Measurements from ENCODE around the gene MAP3K7CL.

MAP3K7CL gene

DNA sequence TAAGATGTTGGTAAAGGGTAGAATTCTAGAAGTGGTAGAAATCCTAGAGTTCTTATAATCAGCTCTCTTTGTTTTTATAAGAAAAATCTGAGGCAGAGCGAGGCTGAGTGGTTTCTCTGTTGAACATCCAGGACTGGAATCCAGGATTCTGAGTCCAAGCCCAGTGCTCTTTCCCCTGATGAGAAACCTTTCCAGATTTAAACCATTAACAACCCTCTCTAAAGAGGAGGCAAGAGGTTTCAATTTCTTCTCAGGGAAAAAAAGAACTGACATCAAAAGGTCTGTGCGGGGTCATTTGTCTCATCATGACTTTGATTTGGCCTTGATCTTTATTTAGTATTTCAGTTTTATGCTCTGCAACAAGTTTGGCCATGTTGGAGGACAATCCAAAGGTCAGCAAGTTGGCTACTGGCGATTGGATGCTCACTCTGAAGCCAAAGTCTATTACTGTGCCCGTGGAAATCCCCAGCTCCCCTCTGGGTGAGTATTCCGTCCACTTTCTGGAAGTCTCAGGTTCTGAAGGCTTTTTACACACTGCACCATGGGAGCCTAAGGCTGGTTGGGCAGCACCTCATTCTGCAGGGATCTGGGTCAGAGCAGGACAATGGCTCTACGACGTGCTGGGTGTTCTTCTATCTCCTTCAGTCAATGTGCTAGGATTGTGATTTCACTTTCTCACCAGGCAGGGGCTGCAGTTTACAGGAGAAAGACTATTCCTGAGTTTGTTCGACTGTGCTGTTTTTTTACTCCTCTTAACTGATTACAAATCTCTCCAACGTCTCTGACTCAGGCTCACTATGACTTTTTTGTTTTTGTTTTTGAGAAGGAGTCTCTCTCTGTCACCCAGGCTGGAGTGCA is 38.1 kb upstream of the MAP3K7CL start:
- DNase-seq (ENCODE audit: low read depth): peak; percentile 20
- no peak for TF ChIP-seq CTCF (conservative IDR thresholded peaks at IDR 0.05; ENCODE audit: low read length)
- no peak overlapping the region for H3K4me3 ChIP-seq (ENCODE audit: low read length)

DNA sequence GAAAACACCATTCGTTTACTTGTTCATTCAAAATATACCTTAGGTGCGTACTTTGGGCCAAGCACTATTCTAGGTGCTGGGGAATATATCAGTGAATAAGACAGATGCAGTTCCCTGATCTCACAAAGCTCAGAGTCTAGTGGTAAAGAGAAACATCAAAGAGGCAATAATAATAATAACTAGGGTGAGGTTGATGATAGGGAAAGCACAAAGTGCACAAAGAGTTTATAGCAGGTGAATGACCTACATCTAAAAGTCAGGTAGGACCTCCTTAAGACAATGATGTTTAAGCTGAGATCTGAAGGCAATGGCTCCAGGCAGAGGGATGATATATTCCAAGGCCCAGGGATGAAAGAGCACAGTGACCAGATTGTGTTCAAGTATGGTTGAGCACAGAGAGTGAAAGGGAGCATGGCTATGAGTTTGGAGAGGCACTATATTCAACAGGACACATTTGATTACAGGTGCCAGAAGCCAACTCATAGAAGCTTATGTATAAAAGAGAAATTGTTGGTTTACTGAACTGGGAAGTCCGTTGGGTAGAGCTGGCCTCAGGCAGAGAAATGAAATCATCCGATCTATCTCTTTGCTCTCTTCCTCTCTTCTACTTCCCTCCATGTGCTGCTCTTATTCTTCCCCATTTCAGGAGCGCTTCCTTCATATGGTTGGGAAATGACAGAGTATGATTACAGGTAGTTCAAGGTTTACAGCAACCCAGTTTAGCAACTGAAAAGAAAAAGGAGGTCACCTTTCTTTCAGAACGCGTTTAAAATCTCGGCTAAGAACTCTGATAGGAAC is 34.0 kb upstream of the MAP3K7CL start:
- DNase-seq (ENCODE audit: low read depth): no peak
- no peak overlapping the region for H3K4me3 ChIP-seq (ENCODE audit: low read length)
- TF ChIP-seq CTCF (conservative IDR thresholded peaks at IDR 0.05; ENCODE audit: low read length): no peak

DNA sequence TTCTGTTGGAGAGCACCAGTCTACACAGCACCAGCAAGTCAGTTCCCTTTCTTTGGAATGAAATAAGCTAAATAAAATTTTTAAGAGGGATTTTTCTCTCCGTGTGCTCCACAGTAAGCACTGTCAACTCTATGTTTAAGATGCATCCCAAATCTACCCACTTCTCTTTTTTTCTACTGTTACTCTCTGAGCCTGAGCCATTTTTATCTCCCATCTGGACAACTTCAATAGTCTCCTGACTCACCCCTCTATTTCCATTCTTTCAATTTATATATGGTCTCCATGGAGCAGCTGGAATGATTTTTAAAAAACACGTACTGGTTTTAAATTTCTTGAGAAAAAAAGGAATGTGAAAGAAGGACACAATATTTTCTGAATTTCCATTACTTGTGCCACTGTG is 32.3 kb upstream of the MAP3K7CL start:
- H3K4me3 ChIP-seq (ENCODE audit: low read length): no peak overlapping the region
- no peak for DNase-seq (ENCODE audit: low read depth)
- TF ChIP-seq CTCF (conservative IDR thresholded peaks at IDR 0.05; ENCODE audit: low read length): no peak

DNA sequence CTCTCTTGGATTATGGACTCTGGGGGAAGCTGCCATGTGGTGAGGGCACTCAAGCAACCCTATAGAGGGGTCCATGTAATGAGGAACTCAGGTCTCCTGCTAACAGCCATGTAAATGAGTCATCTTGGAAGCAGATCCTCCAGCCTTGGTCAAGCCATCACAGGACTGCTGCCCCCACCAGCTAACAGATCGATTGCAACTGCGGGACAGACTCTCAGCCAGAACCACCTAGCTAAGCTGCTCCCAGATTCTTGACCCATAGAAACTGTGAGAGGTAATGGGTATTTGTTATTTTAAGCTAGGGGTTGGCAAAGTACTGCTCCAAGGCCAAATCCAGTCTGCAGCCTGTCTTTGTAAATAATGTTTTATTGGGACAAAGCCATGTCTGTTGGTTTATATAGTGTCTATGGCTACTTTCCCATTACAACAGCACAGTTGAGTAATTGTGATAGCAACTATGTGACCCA is 27.6 kb upstream of the MAP3K7CL start:
- no peak for DNase-seq (ENCODE audit: low read depth)

DNA sequence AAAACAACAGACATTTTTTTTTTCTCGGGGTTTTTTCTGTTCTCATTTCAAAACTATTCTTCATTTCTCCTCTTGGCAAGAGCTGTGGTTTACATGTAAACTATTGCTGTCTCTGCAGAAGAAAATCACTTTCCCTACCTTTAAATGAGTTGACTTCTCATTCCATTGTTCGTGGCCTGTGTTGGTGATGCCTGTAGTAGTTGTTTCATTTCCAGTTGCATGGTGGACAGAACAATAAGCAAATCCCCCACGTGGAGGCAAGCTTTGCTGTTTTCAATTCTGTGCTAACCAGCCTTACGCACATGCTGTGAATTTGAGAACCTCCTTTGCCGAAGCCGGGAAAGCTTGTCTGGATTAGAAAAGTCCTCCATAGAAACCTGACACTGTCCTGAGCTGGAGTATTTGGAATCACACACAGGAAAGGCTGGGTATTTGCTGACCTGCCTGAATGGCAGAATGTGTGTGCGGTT is 26.2 kb upstream of the MAP3K7CL start:
- no peak for TF ChIP-seq CTCF (conservative IDR thresholded peaks at IDR 0.05; ENCODE audit: low read length)
- H3K4me3 ChIP-seq (ENCODE audit: low read length): no peak overlapping the region
- no peak for DNase-seq (ENCODE audit: low read depth)

More for the DNA sequence above, 27.6 kb upstream of the MAP3K7CL start:
- no peak overlapping the region for H3K4me3 ChIP-seq (ENCODE audit: low read length)
- TF ChIP-seq CTCF (conservative IDR thresholded peaks at IDR 0.05; ENCODE audit: low read length): no peak

GRCh38 chr21:29105218-29105617 is 25.2 kb upstream of the MAP3K7CL start:
- no peak overlapping the region for H3K4me3 ChIP-seq (ENCODE audit: low read length)
- no peak for DNase-seq (ENCODE audit: low read depth)
- no peak for TF ChIP-seq CTCF (conservative IDR thresholded peaks at IDR 0.05; ENCODE audit: low read length)
